Skin epidermis (tissue), 12 donors: ENCODE measurements around the gene TLE4.

ENCODE experiments used
- H3K27ac ChIP-seq, 21 experiments: fragments of 200-600 bp; sonication (generic) in 11 of 21; one replicate each; pipeline ENCODE4 v1.5.0; 2020; ENCODE audit warnings: mild to moderate bottlenecking in 3 of 21, inconsistent platforms in 2 of 21, moderate library complexity in 2 of 21
- H3K4me3 ChIP-seq, 7 experiments: fragments of 200-600 bp; sonication (generic) in 2 of 7; one replicate each; pipeline ENCODE4 v1.5.0; 2020; ENCODE audit warnings: inconsistent platforms in 2 of 7, mild to moderate bottlenecking in 2 of 7, moderate library complexity in 1 of 7

The TLE4 gene

DNA sequence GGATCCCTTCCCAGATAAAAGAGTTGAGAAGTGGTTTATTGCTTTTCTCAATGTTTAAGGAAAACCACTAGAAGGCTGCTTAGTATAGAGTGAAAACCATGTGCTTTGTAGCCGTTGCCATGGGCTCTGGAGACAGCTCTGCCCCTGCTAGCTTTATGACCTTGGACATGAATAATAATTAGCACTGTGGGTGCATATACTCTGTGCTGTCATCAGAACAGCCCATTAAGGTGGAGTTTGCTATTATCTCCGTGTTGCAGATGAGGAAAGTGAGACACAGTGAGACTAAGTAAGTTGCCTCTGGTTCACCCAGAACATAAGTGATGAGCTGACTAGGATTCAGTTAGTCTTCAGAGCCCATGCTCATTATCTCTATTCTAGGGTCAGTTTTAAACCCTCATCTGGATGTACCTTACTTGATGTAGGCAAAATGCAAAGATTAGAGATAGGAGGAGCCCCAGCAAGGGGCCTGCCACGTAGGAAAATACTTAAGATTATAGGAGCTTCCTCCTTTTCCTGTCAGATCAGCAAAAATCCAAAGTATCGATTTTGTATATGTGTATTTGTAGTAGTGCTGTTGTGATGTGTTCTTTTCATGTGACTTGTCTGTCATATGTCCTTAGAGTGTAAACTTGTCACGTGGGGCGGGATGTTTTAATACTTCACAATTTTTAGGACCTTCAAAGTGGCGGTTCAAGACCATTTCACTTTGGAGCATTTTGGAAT, 102.5 kb downstream of the TLE4 start:
- no peak overlapping the region for H3K4me3 ChIP-seq

DNA sequence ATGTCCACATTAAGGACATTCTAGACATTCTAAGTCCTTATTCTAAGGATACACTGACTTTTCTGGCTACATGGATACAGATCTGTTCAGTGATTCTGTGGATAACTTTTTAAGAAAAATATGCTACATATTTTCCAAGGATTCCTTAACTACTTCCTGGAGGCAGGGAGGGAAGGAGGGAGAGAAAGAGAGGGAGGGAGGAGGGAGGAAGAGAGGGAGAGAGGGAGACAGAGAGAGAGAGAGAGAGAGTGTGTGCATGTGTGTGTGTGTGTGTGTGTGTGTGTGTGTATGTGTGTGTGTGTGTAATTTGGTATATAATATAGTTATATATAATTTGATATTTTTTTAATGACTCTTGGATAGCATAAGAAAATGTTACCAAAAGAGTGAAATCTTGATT, 109.8 kb downstream of the TLE4 start:
- no peak overlapping the region for H3K4me3 ChIP-seq
- H3K27ac ChIP-seq = no peak overlapping the region

More for the DNA sequence above, 102.5 kb downstream of the TLE4 start:
- no peak overlapping the region for H3K27ac ChIP-seq

DNA sequence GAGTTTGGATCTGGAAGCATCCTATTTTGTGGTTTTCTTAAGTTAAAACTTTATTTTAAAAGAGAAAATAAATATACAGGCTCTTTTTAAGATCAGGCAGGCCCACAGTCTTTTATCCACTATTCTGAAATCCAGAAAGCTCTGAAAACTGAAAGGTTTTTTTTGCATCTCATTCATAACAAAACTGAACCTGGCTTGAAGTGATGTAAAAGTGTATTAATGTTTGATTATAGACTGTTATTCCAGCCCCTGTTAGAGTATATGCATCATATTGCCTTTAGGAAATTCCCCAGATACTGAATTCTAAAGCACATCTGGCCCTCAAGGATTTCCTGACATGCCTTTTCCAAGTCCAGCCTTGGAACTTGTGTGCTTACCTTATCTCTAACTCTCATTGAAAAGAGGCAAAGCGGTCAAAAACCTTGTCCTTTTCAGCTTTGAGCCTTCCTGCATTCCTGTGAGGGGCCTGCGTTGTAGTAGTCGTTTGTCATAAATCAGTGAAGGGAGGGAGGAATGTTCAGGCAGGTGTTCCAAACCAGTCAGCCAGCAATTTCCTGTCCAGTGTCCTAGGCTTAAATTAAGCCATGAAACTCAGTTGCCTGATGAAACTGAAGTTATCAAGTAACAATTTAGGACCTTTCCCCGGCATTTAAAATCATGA, 110.4 kb downstream of the TLE4 start:
- no peak overlapping the region for H3K27ac ChIP-seq
- no peak overlapping the region for H3K4me3 ChIP-seq

DNA sequence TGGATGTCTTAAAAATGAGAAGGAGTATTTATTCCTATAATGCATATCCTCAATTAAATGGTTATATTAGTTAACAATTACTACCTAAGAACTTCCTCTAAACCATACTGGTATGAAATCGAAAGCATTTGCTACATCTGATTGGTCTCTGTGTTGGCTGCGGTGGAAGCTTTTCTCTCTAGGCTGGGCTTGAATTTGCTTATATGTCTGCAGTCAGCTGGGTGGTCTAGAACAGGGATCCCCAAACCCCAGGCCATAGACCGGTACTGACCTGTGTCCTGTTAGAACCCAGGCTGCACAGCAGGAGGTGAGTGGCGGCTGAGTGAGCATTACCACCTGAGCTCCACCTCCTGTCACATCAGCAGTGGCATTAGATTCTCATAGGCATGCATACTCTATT, 112.3 kb downstream of the TLE4 start:
- H3K4me3 ChIP-seq = no peak overlapping the region
- no peak overlapping the region for H3K27ac ChIP-seq

DNA sequence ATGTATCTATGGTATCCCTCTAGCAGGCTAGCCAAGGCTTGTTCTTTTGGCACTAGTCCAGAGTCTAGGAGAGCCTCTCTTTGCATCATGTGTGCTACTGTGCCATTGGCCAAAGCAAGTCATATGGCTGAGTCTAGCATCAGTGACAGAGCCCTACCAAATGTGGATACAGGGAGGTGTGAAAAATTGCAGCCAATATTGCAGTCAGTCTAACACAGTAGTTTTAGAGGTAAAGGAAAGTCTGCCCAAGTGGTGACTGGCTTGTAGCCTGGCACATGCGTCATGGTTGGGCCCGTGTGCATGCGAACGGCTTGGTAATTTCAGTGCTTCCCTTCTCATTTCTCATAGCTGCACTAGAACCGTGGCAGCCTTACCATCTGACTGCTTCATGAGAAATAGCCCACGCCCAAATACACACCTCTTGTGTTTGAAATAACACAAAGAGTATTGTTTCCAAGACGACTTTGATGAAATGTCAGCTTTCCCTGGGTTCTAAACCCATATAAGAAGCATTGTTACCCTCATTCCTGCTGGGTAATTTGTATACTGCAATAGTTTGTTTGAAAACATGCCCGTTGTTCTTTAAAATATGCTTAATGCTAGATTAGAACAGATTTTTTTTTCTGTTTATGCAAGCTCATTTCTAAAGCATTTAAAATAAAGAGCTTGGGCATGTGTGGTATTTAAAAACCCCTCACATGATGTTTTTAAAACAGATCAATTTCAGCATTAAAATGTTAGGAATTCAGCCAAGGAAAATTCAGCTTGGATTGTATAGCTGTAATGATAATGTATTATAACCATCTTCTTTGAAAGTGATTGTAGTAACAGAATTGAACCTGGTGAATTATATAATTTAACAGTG, 113.2 kb downstream of the TLE4 start:
- peak overlapping the region in 1 of 21 experiments; percentile 41 for H3K27ac ChIP-seq

DNA sequence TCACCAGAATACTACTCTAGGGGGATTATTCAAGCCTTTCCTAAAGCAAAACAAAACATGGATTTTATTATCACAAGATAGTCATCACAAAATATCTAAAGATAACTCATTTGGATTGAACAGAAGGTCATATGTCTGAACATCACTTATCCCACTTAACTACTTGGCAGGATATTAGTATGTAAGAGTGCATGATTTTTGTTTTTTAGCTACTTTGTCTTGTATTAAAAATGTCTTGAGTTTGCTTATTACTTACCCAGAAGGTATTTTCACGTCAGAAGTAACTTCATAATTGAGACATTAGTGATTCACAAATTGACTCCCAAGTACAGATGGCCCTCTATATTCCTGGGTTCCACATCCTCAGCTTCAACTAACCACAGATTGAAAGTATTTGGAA, 113.8 kb downstream of the TLE4 start:
- H3K27ac ChIP-seq = peak overlapping the region in 1 of 21 experiments; percentile 41
- H3K4me3 ChIP-seq = no peak overlapping the region

More for the DNA sequence above, 113.2 kb downstream of the TLE4 start:
- no peak overlapping the region for H3K4me3 ChIP-seq

DNA sequence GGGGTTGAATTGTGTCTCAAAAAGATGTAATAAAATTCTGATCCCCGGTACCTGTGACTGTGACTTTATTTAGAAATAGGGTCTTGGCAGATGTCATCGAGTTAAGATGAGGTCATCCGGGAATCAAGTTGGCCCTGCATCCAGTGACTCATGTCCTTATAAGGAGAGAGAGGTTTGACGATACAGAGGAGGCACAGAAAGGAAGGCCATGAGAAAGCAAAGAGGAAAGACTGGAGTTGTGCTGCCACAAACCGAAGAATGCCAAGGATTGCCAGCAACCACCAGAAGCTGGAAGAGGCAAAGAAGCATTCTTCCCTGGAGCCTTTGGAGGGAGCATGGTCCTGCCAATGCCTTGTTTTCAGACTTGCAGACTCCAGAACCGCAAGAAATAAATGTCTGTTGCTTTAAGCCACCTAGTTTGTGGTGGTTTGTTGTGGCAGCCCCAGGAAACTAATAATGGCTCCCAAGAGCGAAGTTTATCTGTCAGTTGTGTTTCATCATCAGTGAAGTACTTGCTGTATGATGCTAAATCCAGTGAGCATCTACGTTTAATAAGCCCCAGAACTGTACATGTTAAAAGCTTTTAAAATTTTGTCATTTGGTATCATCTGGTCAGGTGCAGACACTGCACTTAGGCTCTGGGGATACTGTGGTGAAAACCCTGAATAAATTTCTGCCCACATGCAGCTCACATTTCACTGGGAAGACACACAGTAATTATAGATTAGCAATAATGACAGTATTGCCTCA, 114.8 kb downstream of the TLE4 start:
- Histone ChIP-seq H3K4me3 (no peak overlapping the region), H3K27ac (peak overlapping the region in 5 of 21 experiments; percentile 0 to 46 (median 10))

DNA sequence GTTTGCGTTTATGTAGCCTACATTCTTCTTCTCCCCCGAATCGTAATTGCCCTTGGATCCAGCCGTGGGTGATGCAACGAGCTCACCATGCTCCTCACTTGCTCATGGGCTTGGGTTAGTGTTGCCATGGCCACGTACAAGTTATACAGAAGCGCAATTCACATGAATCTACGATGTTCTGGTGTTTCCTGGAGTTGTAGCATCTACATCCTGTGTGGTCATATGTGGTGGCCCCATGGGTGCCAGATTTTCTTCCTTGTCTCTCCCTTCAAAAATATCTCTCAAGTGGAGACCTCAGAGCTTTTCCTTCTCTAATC, 115.3 kb downstream of the TLE4 start:
- H3K4me3 ChIP-seq = no peak overlapping the region
- peak overlapping the region in 4 of 21 experiments; percentile 0 to 46 (median 16) for H3K27ac ChIP-seq

DNA sequence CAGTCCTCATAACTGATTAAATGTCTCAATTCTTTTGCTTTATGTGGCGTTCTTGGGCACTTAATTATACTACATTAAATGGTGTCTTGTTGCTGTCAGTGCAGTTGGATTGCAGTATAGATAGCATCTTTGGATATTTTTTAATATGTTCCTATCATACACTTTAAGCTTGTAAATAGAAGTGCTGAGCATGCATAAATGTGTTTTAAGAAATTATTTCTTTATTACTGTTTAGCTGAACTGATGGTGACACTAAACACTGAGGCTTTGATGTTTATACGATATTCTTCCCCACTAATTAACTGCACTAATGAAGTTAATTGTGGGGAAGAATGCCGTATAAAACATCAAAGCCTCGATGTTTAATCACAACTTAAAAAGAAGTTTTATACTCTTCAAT, 116.6 kb downstream of the TLE4 start:
- Histone ChIP-seq H3K4me3 (no peak overlapping the region), H3K27ac (no peak overlapping the region)

DNA sequence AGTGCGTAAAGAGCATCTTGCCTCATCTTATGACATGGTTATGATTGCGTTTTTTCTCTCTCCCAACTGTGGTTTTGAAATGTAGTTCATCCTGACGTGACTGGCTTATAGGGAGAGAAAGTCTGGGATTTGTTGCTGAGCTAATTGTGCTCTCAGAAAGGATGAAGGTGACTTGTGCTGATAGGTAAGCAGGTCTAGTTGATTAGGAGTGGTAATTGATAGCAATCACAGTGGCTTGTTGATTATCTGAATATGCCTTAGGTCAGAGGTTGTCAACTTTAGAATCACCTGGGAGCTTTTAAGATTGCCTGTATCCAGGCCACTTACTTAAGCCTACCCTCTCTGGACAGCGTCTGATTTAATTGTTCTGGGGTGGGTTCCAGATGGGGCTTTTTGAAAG, 117.8 kb downstream of the TLE4 start:
- no peak overlapping the region for H3K4me3 ChIP-seq
- H3K27ac ChIP-seq = no peak overlapping the region

DNA sequence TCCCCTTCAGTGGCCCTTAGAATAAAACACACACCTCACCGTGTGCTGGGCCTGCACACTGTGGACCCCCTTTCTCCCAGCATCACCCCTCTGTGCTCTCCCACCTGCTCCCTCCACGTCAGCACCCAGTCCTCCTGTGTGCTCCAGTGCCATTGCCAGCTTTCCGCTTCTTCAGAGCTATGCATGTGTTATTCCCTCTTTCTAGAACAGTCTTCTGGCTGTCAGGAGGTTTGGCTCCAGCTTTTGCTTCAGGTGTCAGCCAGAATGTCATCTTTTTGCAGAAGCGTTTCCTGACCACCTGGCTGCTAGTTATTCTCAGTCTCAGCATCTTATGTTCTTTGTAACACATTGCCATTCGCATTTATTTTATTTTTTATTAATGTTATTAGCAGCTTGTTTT, 119.7 kb downstream of the TLE4 start:
- Histone ChIP-seq H3K27ac (no peak overlapping the region), H3K4me3 (no peak overlapping the region)

DNA sequence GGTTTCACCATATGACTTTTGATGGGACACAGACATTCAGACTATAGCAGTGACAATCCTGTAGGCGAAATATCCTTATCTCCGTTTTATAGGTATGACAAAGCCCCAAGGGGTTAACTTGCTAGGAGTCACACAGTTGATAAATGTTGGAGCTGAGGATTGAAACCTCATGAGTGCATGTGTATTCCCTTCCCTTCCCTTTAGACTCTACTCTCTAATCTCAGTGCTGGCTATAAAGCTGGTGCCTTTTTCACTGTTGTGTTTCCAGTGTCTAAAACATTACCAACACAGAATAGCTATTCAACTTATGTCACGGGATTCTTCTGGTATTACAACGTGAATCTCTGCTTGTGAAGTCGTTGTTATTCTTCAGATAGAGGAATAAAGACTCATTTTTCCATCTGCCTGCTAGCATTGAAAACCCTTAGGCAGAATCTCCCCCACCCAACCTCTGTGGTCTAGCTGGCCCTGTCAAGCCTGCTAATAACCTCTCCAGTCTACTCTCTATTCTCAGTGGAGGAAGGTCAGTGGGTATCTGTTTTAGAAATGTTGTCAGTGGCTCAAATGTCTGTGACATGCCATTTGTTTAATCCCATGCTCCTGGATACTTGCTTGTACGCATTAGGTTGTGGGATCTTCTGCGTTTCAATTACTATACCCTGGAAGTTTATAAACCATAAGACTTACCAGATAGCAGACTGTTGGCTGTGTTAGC, 121.2 kb downstream of the TLE4 start:
- Histone ChIP-seq H3K27ac (no peak overlapping the region), H3K4me3 (no peak overlapping the region)

DNA sequence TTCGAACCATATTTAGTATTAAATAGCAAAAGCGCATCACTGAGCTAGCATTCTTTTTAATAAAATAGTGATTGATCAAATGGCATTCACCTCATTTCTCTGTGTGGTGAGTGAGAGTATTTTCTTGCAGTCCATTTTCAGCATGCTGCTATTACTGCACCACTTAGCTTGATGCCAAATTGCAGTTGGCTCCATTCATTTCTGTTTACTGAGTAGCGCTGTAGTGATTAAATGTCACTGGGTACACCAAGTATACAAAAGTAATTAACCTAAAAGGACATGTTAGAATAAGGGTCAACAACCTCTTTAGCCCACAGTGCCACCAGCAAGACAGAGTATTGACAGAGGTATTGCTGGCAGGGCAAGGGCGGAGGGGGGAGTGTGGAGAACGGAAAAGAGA, 122.0 kb downstream of the TLE4 start:
- no peak overlapping the region for H3K27ac ChIP-seq
- no peak overlapping the region for H3K4me3 ChIP-seq

DNA sequence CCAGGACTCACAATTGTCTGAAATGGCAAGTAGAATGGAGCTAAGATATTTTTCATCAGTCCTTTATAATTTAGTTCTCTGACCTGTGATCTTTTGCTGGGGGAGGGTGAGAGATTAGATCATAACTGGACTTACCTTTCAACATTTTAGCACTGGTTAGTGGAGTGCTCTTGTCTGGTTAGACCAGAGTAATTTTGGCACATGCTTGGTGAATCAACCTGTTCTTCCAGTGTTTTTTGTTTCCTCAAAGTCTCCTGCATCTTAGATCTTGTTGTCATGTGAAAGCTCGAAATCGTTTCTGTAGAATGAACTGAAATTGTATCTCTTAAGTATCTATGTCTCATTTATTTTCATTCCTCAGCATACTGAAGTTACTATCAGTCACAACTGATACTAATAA, 122.4 kb downstream of the TLE4 start:
- no peak overlapping the region for H3K4me3 ChIP-seq
- H3K27ac ChIP-seq = no peak overlapping the region

DNA sequence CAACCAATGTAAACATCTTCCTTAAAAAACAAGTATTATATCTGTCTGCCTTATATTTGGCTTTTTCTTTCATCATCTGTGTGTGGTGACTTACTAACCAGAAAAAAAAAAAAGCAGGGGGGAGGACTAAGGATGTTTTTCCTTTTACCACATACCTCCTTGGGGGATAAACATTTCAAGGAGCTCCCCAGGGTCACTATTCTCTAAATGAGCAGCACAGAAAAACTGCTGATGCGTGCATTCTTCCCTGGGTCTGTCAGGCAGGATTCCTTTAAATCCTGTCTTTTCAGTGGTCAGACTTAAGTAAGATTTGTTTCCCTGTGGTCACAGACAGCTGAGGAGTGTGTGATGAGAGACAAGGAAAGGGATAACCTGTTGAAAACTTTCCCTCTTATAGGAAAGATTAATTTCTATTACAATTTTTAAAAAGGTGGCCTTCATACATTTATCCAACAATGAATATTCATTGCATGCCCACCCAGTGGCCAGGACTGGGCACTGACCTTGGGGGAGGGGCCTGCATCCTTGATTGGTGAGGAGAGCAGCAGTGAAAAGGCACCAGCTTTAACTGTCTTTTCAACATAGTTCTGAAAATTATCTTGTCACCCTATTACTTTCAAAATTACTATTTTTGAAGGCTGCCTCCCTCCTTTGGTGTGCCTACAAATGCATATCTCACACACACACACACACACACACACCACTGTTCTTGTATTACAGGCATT, 123.1 kb downstream of the TLE4 start:
- Histone ChIP-seq H3K4me3 (no peak overlapping the region), H3K27ac (no peak overlapping the region)

DNA sequence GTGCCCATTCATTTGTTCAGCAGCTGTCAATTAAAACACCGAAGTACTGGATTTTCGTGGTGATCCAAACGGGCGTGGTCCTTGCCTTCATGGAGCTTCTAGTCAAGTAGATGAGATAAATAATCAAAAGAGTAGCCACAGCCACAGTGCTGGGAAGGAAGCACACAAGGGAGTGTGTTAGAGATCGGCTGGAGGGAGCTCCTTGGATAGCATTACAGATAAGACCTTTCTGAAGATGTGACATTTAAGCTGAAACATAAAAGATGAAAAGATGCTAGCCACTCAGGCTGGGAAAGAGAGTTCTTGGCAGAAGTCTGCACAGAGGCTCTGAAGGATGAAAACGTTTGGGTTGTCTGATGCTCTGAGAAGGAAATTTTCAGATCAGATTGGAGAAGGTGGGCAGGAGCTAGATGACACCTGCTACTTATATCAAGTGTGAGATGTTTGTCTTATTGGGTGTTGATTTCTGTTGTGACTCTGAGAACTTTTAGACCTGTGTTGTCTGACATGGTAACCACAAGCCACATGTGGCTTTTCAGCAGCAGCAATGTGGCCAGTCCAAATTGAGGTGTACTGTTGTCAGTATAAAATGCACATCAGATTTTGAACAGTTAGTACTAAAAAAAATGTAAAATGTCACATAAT, 123.9 kb downstream of the TLE4 start:
- H3K4me3 ChIP-seq = no peak overlapping the region
- no peak overlapping the region for H3K27ac ChIP-seq

DNA sequence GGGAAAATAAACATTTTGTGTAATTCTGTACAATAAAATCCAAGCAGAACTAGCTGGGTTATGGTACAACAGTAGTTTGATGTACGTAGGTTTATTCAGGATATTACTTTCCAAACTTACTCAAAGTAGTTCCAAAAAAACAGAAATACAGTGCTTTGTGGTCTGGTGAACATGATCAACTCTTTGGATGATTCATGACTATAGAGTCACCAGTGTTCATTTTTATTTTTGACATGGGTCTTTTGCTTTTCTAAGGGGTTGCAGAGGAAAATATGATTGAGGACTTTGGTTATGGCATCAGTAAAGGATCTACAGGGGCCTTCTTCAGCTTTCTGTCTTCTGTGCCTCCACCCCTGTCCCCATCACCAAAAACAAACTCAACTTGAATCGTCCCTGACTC, 127.2 kb downstream of the TLE4 start:
- no peak overlapping the region for H3K27ac ChIP-seq
- no peak overlapping the region for H3K4me3 ChIP-seq

DNA sequence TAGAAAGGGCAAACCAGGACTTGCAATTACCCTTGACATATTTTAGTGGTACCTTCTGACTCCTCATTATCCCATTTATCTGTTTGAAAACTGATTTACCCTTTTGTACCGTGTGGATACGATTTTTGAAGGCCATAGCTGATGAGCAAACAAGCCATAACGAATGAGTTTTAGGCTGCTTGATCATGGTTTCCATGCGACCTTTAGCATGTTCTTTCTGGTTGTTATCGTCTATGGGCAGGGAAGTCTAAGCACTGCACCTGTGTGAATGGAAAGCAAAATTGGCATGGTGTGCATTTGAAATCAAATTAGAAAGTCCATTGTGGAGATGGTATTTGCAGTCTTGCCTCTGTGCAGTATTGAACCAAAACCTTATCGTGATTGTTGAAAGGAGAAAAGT, 127.7 kb downstream of the TLE4 start:
- H3K27ac ChIP-seq = no peak overlapping the region
- H3K4me3 ChIP-seq = no peak overlapping the region
